GM12873 (cell line): ENCODE results near the gene NTF3.

Experiments
- CTCF ChIP-seq: IDR thresholded peaks from 2 replicates; pipeline ENCODE4 v1.5.1; 2012; ENCODE audit warnings: low read depth, mild to moderate bottlenecking, moderate library complexity, low read length, control low read depth; ENCODE audit not compliant: insufficient read depth; ENCODE audit errors: missing control alignments

NTF3 gene

DNA sequence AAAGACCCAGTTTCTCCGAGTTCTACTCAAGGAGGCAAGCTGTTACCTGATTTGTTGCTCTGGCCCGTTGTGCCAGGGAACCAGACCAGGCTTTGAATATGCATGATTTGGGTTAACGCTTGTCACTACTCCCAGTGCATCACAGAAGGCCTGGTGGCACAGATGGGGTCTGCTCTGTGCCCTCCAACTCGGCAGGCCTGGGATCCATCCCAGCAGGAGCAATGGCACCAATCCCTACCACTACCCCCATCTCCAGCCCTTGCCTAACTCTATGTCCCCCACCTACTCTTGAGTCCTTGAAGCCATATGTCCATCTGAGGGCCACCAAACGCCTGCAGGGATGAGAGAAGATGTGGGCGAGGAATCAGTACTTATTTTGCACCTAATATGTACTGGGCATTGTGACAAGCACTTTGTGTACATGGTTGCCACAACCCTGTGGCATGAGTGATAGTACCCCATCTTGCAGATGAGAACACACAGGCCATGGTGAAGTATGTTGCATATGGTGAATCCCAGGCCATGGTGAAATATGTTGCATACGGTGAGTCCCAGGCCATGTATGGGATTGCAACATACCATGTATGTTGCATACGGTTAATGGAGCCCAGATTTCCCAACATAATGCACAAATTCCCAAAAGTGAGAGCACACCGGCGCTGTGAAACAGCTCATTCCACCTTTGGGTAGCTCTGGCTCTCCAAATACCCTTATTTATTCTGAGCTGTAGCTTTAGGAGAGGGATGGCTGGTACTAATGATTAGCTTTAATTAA lies 102.7 kb downstream of the NTF3 start:
- no peak for TF ChIP-seq CTCF

DNA sequence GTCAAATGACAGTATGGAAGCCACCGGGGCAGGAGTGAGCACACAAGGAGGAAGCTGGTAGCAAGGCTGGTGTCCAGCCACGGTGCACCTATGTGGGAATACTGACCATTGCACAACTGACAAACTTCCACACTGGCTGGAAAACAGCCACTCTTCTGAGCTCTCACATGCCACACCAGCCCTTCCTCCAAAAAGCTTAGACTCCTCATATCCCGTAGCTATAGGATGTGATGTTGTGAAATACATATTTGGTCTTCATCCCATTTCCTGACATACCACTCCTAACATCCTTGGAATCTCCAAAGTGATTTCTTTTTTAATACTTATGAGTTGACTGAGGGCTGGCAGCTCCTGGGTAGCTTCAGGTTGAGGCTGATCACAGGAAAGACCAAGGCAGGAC lies 103.6 kb downstream of the NTF3 start:
- no peak for TF ChIP-seq CTCF

DNA sequence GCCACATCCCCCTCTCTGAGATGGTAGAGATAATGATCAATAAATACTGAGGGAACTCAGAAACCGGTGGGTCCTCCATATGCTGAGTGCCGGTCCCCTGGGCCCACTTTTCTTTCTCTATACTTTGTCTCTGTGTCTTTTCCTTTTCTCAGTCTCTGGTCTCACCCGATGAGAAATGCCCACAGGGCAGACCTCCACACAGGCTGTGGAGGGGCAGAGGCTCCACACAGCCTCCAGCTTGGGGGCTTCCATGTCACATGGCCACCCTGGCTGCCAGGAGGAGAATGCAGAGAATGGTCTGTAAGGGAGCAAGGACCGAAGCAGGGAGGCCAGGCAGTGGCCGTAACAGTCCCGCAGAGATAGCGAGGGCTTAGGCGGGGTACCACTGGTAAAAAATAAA lies 105.9 kb downstream of the NTF3 start:
- TF ChIP-seq CTCF, result no peak
